NCI-H146 treated with DMSO at 0.1 percent for 48 hours (cell line): ENCODE measurements around the gene NEK5.

Experiments used
- DNase-seq: peaks from one replicate; lab custom pipeline; 2025; ENCODE audit not compliant: unreplicated experiment; lab: John Stamatoyannopoulos, UW

The NEK5 gene

DNA sequence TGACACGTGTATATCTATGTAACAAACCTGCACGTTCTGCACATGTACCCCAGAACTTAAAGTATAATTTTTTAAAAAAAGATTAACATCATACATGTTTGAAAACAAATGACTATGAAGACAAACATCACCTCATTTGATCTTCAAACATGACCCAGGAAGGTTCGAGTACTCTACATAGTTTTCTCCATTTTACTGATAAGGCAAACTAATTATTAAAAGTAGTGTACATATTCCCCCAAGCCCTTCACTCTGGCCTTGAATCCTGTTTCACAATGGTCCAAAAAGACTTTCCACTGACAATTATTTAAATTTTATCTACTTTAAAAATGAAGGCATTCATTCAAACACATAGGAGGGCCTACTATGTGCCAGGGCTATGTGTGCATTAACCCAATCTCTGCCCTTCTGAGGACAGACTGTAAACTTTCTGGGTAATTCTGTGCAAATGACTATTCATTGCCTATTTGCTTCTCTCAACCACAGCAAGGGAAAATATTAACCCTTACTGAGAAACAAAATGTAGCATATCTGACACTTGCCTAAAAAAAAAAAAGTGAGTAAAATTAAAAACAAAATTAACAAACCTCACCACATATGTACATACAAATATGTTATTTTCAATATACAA lies 139.8 kb downstream of the NEK5 start:
- DNase-seq = no peak
